ENCODE data around the gene TSFM.

TSFM gene

GRCh38 chr12:57739914-57740538 is 42.6 kb upstream of the TSFM start:
- Histone ChIP-seq H3K4me2 (ENCODE audit: low read depth, low read length, poor library complexity, severe bottlenecking) (peak overlapping the region; percentile 91), H3K36me3 (ENCODE audit: low read length) (no peaks in the 10 kb centered on the region), H3K9me3 (ENCODE audit: insufficient read depth, low read length) (no peaks in the 10 kb centered on the region), H3K79me2 (ENCODE audit: insufficient read depth, low read length) (peaks cover 12% of the 10 kb centered on the region), H3K9ac (ENCODE audit: low read length) (no peak overlapping the region), H3K27ac (ENCODE audit: low read depth, low read length) (no peak overlapping the region), H4K20me1 (ENCODE audit: low read depth, low read length) (no peaks in the 10 kb centered on the region), H3K4me3 (ENCODE audit: insufficient read depth, low read length, poor library complexity, severe bottlenecking) (no peak overlapping the region), H3F3A (ENCODE audit: insufficient read depth) (peaks cover 5% of the 10 kb centered on the region; the same call in 1 of the 2 replicates), H3K9me2 (replicated peaks; ENCODE audit: insufficient read depth, low read length) (no peaks in the 10 kb centered on the region), H2AFZ (ENCODE audit: low read depth, low read length, severe bottlenecking) (no peak overlapping the region), H3K27me3 (ENCODE audit: low read length) (no peaks in the 10 kb centered on the region)
- TF ChIP-seq, protein P1, sequence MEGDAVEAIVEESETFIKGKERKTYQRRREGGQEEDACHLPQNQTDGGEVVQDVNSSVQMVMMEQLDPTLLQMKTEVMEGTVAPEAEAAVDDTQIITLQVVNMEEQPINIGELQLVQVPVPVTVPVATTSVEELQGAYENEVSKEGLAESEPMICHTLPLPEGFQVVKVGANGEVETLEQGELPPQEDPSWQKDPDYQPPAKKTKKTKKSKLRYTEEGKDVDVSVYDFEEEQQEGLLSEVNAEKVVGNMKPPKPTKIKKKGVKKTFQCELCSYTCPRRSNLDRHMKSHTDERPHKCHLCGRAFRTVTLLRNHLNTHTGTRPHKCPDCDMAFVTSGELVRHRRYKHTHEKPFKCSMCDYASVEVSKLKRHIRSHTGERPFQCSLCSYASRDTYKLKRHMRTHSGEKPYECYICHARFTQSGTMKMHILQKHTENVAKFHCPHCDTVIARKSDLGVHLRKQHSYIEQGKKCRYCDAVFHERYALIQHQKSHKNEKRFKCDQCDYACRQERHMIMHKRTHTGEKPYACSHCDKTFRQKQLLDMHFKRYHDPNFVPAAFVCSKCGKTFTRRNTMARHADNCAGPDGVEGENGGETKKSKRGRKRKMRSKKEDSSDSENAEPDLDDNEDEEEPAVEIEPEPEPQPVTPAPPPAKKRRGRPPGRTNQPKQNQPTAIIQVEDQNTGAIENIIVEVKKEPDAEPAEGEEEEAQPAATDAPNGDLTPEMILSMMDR (IDR thresholded peaks at IDR 0.05; ENCODE audit: insufficient read depth, low read length, poor library complexity, severe bottlenecking) = no peak
- no peak for TF ChIP-seq EZH2phosphoT487 (conservative IDR thresholded peaks at IDR 0.05; ENCODE audit: low read length)

- peaks cover 12% of the 10 kb centered on the region for H3K79me2 ChIP-seq (ENCODE audit: insufficient read depth, low read length)
- no peaks in the 10 kb centered on the region for H3K9me3 ChIP-seq (ENCODE audit: insufficient read depth, low read length)
- H3K4me3 ChIP-seq (ENCODE audit: insufficient read depth, low read length, poor library complexity, severe bottlenecking) = peak overlapping the region; percentile 68
- H2AFZ ChIP-seq (ENCODE audit: low read depth, low read length, severe bottlenecking) = no peak overlapping the region
- H3F3A ChIP-seq (ENCODE audit: insufficient read depth) = peaks cover 10% of the 10 kb centered on the region; the same call in 1 of the 2 replicates
- H3K9me2 ChIP-seq (replicated peaks; ENCODE audit: insufficient read depth, low read length) = no peaks in the 10 kb centered on the region
- no peak for TF ChIP-seq EZH2phosphoT487 (conservative IDR thresholded peaks at IDR 0.05; ENCODE audit: low read length)
- TF ChIP-seq, protein P1 (IDR thresholded peaks at IDR 0.05; ENCODE audit: insufficient read depth, low read length, poor library complexity, severe bottlenecking) = no peak
- H3K36me3 ChIP-seq (ENCODE audit: low read length) = no peaks in the 10 kb centered on the region
- H3K9ac ChIP-seq (ENCODE audit: low read length) = peak overlapping the region; percentile 68
- H3K27ac ChIP-seq (ENCODE audit: low read depth, low read length) = no peak overlapping the region
- H4K20me1 ChIP-seq (ENCODE audit: low read depth, low read length) = no peaks in the 10 kb centered on the region
- H3K27me3 ChIP-seq (ENCODE audit: low read length) = no peaks in the 10 kb centered on the region
- H3K4me2 ChIP-seq (ENCODE audit: low read depth, low read length, poor library complexity, severe bottlenecking) = peak overlapping the region; percentile 91
Observed at GRCh38 chr12:57740656-57741412, 41.8 kb upstream of the TSFM start.

- peak overlapping the region; percentile 68 for H3K9ac ChIP-seq (ENCODE audit: low read length)
- H2AFZ ChIP-seq (ENCODE audit: low read depth, low read length, severe bottlenecking) = no peak overlapping the region
- H3K4me2 ChIP-seq (ENCODE audit: low read depth, low read length, poor library complexity, severe bottlenecking) = peak overlapping the region; percentile 91
- H3K36me3 ChIP-seq (ENCODE audit: low read length) = no peaks in the 10 kb centered on the region
- TF ChIP-seq EZH2phosphoT487 (conservative IDR thresholded peaks at IDR 0.05; ENCODE audit: low read length) = no peak
- TF ChIP-seq, protein P1 (IDR thresholded peaks at IDR 0.05; ENCODE audit: insufficient read depth, low read length, poor library complexity, severe bottlenecking) = no peak
- peak overlapping the region; percentile 68 for H3K4me3 ChIP-seq (ENCODE audit: insufficient read depth, low read length, poor library complexity, severe bottlenecking)
- no peaks in the 10 kb centered on the region for H3K9me3 ChIP-seq (ENCODE audit: insufficient read depth, low read length)
- H3K9me2 ChIP-seq (replicated peaks; ENCODE audit: insufficient read depth, low read length) = no peaks in the 10 kb centered on the region
- no peaks in the 10 kb centered on the region for H3K27me3 ChIP-seq (ENCODE audit: low read length)
- peaks cover 12% of the 10 kb centered on the region for H3K79me2 ChIP-seq (ENCODE audit: insufficient read depth, low read length)
- H3K27ac ChIP-seq (ENCODE audit: low read depth, low read length) = peak overlapping the region; percentile 49
- no peaks in the 10 kb centered on the region for H4K20me1 ChIP-seq (ENCODE audit: low read depth, low read length)
- peaks cover 15% of the 10 kb centered on the region for H3F3A ChIP-seq (ENCODE audit: insufficient read depth)
Observed at GRCh38 chr12:57741413-57741789, 41.2 kb upstream of the TSFM start.
